ENCODE results near the gene THADA. TPM values are rescaled to one million over a fixed set of nuclear protein-coding genes. Genes with fewer than 3 reads are reported as not detected.

THADA gene
- polyA plus RNA-seq, 1 donor (not counting 4 experiments of a cell fraction or from before 2014, with no cell fraction given): 22.6 TPM

DNA sequence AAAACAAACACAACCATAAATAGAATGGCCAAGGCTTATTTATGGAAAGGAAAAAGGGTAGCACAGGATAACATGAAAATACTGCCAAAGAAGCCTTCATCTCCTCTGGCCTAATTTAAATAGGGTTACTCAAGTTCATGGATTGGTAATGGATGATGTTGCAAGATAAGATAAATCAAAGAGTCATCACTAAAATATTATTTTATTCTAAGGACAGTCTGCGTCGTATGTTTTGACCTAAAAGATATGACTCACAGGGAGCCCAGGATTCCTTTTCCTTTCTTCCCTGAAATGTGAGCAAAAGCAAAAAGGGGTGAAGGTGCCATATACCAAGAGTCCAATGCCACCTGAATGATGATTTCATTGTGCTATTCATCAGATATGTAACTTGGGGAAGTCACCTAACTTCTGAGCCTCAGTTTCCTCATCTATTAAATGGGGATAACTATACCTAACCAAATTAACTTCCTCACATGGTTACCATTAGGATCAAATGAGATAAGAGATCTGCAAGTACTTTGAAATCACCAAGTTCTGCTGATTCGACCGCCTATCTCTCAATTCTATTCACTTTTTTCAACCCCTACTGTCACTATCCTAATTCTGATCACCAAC is 137.7 kb downstream of the THADA start:
- no peak overlapping the region for H3K9ac ChIP-seq (ENCODE audit: control insufficient read depth, extremely low read depth, insufficient read depth, low read length)
- peaks cover 2% of the 10 kb centered on the region for H3K9me1 ChIP-seq (ENCODE audit: control insufficient read depth, extremely low read depth, insufficient read depth, low read length)
- no peak for TF ChIP-seq EZH2 (IDR thresholded peaks at IDR 0.05; ENCODE audit: low read length)
- TF ChIP-seq, protein P1, sequence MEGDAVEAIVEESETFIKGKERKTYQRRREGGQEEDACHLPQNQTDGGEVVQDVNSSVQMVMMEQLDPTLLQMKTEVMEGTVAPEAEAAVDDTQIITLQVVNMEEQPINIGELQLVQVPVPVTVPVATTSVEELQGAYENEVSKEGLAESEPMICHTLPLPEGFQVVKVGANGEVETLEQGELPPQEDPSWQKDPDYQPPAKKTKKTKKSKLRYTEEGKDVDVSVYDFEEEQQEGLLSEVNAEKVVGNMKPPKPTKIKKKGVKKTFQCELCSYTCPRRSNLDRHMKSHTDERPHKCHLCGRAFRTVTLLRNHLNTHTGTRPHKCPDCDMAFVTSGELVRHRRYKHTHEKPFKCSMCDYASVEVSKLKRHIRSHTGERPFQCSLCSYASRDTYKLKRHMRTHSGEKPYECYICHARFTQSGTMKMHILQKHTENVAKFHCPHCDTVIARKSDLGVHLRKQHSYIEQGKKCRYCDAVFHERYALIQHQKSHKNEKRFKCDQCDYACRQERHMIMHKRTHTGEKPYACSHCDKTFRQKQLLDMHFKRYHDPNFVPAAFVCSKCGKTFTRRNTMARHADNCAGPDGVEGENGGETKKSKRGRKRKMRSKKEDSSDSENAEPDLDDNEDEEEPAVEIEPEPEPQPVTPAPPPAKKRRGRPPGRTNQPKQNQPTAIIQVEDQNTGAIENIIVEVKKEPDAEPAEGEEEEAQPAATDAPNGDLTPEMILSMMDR (optimal IDR thresholded peaks at IDR 0.05 in 1 of 3, IDR thresholded peaks at IDR 0.05 in 1 of 3, conservative IDR thresholded peaks at IDR 0.05 in 1 of 3; ENCODE audit: extremely low read depth in 1 of 3, insufficient read depth in 2 of 3, low read length in 3 of 3): no peak
- no peak for DNase-seq (ENCODE audit: low read depth, low spot score)
- H2AFZ ChIP-seq (ENCODE audit: control insufficient read depth, low read length): no peak overlapping the region
- peak overlapping the region; percentile 4 for H3K4me2 ChIP-seq (ENCODE audit: control insufficient read depth, extremely low read depth, insufficient read depth, low read depth, low read length)
- H3K4me1 ChIP-seq (ENCODE audit: control insufficient read depth, extremely low read depth, insufficient read depth, low read length): peaks cover 45% of the 10 kb centered on the region
- no peaks in the 10 kb centered on the region for H3K27me3 ChIP-seq (ENCODE audit: control insufficient read depth, extremely low read depth, insufficient read depth, low read length)
- dilution Hi-C loops (cut with MboI; ENCODE audit: extremely low pct_ligation_motif_present, low sequenced_read_pairs): no loop called here
- H3K36me3 ChIP-seq (ENCODE audit: control insufficient read depth in 2 of 2, extremely low read depth in 1 of 2, insufficient read depth in 2 of 2, low read length in 2 of 2): no peaks in the 10 kb centered on the region
- H3K4me3 ChIP-seq (ENCODE audit: control insufficient read depth in 2 of 3, extremely low read depth in 1 of 3, insufficient read depth in 2 of 3, low read depth in 1 of 3, low read length in 3 of 3): no peak overlapping the region
- no peak for FAIRE-seq
- H3K9me3 ChIP-seq (ENCODE audit: control insufficient read depth, low read depth, low read length): no peaks in the 10 kb centered on the region
- no peaks in the 10 kb centered on the region for H4K20me1 ChIP-seq (ENCODE audit: control insufficient read depth, extremely low read depth, insufficient read depth, low read length)
- H3K27ac ChIP-seq (ENCODE audit: control insufficient read depth, insufficient read depth, low read length): peak overlapping the region; percentile 42
- H3K79me2 ChIP-seq (ENCODE audit: control insufficient read depth, insufficient read depth, low read length): no peaks in the 10 kb centered on the region

DNA sequence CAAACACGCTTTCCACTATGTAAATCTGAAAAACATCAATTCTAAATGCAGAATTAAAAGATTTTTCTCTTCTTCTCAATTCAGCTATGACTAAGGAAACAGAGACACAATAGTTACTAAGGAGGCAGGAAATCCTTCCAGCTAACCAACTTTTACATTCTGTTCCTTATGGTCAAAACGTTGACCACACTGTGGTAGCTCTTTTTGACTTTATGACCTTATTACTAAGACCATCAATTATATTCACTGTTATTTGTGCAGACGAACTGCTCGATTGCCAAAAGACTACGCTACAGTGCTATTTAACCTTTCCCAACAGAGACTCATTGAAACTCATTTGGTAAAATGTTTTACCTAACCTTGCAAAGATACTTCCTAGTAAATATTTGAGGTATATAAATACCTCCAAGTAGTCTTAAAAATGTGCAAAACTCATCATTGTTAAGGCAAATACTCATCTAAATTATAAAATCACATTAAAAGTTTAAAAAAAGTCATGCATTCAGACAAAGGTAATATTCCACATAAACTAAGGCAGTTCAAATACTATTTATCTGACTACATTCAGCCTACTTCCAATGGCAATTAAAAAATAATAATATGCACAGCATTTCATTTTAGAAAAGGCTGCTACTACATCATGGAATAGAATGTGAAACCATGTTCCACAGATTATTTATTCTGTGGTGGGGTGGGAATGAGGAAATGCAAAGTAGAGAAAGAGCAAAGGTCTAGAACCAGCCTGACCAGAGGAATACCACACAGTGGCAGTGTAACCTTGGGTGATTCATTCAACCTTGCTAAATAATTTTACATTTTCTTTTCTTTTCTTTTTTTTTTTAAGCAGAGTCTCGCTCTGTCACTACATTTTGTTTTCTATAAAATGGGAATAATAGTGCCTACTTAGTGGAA is 139.9 kb downstream of the THADA start:
- Histone ChIP-seq H3K4me3 (ENCODE audit: control insufficient read depth in 2 of 3, extremely low read depth in 1 of 3, insufficient read depth in 2 of 3, low read depth in 1 of 3, low read length in 3 of 3) (no peak overlapping the region), H3K4me2 (ENCODE audit: control insufficient read depth, extremely low read depth, insufficient read depth, low read depth, low read length) (no peak overlapping the region), H3K9me3 (ENCODE audit: control insufficient read depth, low read depth, low read length) (no peaks in the 10 kb centered on the region), H3K4me1 (ENCODE audit: control insufficient read depth, extremely low read depth, insufficient read depth, low read length) (peaks cover 36% of the 10 kb centered on the region), H3K9me1 (ENCODE audit: control insufficient read depth, extremely low read depth, insufficient read depth, low read length) (peaks cover 2% of the 10 kb centered on the region), H3K36me3 (ENCODE audit: control insufficient read depth in 2 of 2, extremely low read depth in 1 of 2, insufficient read depth in 2 of 2, low read length in 2 of 2) (no peaks in the 10 kb centered on the region), H3K27ac (ENCODE audit: control insufficient read depth, insufficient read depth, low read length) (no peak overlapping the region), H4K20me1 (ENCODE audit: control insufficient read depth, extremely low read depth, insufficient read depth, low read length) (no peaks in the 10 kb centered on the region), H3K27me3 (ENCODE audit: control insufficient read depth, extremely low read depth, insufficient read depth, low read length) (no peaks in the 10 kb centered on the region), H3K9ac (ENCODE audit: control insufficient read depth, extremely low read depth, insufficient read depth, low read length) (no peak overlapping the region), H2AFZ (ENCODE audit: control insufficient read depth, low read length) (no peak overlapping the region), H3K79me2 (ENCODE audit: control insufficient read depth, insufficient read depth, low read length) (no peaks in the 10 kb centered on the region)
- DNase-seq (ENCODE audit: low read depth, low spot score) (no peak), FAIRE-seq (no peak)
- dilution Hi-C loops (cut with MboI; ENCODE audit: extremely low pct_ligation_motif_present, low sequenced_read_pairs): no loop called here
- TF ChIP-seq, protein P1 (optimal IDR thresholded peaks at IDR 0.05 in 1 of 3, IDR thresholded peaks at IDR 0.05 in 1 of 3, conservative IDR thresholded peaks at IDR 0.05 in 1 of 3; ENCODE audit: extremely low read depth in 1 of 3, insufficient read depth in 2 of 3, low read length in 3 of 3): no peak
- TF ChIP-seq EZH2 (IDR thresholded peaks at IDR 0.05; ENCODE audit: low read length): no peak

All from keratinocyte (primary cell).